ENCODE data around the gene CAMSAP2.

Gene CAMSAP2

DNA sequence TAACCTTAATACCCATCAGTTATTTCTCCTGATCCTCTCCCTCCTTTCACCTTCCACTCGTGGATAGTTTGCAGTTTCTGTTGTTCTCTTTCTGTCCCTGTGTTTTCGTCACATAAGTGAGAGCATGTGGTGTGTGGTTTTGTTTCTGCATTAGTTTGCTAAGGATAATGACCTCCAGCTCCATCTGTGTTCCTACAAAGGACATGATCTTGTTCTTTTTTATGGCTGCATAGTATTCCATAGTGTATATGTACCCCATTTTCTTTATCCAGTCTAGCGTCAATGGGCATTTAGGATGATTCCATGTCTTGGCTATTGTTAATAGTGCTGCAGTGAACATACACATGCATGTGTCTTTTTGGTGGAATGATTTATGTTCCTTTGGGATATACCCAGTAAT, 97.5 kb downstream of the CAMSAP2 start:
- Histone ChIP-seq H3K9me3 (no peaks in the 10 kb centered on the region), H3K4me3 (ENCODE audit: low read depth in 1 of 2, low read length in 1 of 2) (no peak overlapping the region), H3K27me3 (no peaks in the 10 kb centered on the region), H3K36me3 (no peaks in the 10 kb centered on the region), H3K27ac (no peak overlapping the region), H3K4me1 (ENCODE audit: control insufficient read depth in 1 of 2, insufficient read depth in 1 of 2, low read depth in 1 of 2, low read length in 1 of 2) (no peaks in the 10 kb centered on the region)
- TF ChIP-seq, protein P1, sequence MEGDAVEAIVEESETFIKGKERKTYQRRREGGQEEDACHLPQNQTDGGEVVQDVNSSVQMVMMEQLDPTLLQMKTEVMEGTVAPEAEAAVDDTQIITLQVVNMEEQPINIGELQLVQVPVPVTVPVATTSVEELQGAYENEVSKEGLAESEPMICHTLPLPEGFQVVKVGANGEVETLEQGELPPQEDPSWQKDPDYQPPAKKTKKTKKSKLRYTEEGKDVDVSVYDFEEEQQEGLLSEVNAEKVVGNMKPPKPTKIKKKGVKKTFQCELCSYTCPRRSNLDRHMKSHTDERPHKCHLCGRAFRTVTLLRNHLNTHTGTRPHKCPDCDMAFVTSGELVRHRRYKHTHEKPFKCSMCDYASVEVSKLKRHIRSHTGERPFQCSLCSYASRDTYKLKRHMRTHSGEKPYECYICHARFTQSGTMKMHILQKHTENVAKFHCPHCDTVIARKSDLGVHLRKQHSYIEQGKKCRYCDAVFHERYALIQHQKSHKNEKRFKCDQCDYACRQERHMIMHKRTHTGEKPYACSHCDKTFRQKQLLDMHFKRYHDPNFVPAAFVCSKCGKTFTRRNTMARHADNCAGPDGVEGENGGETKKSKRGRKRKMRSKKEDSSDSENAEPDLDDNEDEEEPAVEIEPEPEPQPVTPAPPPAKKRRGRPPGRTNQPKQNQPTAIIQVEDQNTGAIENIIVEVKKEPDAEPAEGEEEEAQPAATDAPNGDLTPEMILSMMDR (IDR thresholded peaks at IDR 0.05) = no peak

DNA sequence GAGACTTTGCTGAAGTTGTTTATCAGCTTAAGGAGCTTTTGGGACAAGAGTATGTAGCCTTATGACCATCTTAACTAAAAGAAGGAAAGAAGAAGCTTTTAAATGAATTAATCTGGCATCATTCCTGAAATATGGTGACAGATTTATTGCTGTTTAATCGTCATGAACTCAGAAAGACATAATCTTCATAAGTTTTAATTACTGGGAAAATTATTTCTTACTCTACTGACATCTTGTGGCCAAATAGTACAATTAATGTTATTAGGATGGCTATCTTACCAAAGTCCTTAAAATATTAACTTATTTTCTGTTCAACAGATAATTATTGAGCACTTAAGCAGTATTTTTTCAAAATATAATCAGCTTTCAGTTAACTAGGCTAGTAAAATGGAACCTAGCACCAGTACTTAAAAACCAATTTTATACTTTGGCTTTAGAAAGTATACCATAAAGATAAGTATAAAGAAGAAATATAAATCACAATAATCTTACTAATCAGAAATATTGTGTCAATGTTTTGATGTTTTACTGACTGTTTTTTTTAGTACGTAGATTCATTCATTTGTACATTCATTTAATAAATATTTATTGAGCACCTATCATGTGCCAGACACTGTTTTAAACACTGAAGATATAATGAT, 99.4 kb downstream of the CAMSAP2 start:
- no peaks in the 10 kb centered on the region for H3K4me1 ChIP-seq (ENCODE audit: control insufficient read depth in 1 of 2, insufficient read depth in 1 of 2, low read depth in 1 of 2, low read length in 1 of 2)
- no peak overlapping the region for H3K27ac ChIP-seq
- H3K9me3 ChIP-seq = no peaks in the 10 kb centered on the region
- no peak overlapping the region for H3K4me3 ChIP-seq (ENCODE audit: low read depth in 1 of 2, low read length in 1 of 2)
- H3K36me3 ChIP-seq = no peaks in the 10 kb centered on the region
- no peaks in the 10 kb centered on the region for H3K27me3 ChIP-seq
- TF ChIP-seq, protein P1 (IDR thresholded peaks at IDR 0.05) = no peak

- Histone ChIP-seq H3K36me3 (no peaks in the 10 kb centered on the region), H3K4me3 (ENCODE audit: low read depth in 1 of 2, low read length in 1 of 2) (no peak overlapping the region), H3K9me3 (no peaks in the 10 kb centered on the region), H3K27ac (no peak overlapping the region), H3K27me3 (no peaks in the 10 kb centered on the region), H3K4me1 (ENCODE audit: control insufficient read depth in 1 of 2, insufficient read depth in 1 of 2, low read depth in 1 of 2, low read length in 1 of 2) (no peaks in the 10 kb centered on the region)
- TF ChIP-seq, protein P1 (IDR thresholded peaks at IDR 0.05) = no peak
Observed at GRCh38 chr1:200838676-200839445, 100.2 kb downstream of the CAMSAP2 start.

- no peaks in the 10 kb centered on the region for H3K9me3 ChIP-seq
- H3K27me3 ChIP-seq = no peaks in the 10 kb centered on the region
- peak overlapping the region; percentile 41 for H3K27ac ChIP-seq
- H3K36me3 ChIP-seq = no peaks in the 10 kb centered on the region
- TF ChIP-seq, protein P1 (IDR thresholded peaks at IDR 0.05) = no peak
- peaks cover 15 to 20% of the 10 kb centered on the region in 2 experiments for H3K4me1 ChIP-seq (ENCODE audit: control insufficient read depth in 1 of 2, insufficient read depth in 1 of 2, low read depth in 1 of 2, low read length in 1 of 2)
- no peak overlapping the region for H3K4me3 ChIP-seq (ENCODE audit: low read depth in 1 of 2, low read length in 1 of 2)
Observed at GRCh38 chr1:200845360-200845759, 106.7 kb downstream of the CAMSAP2 start.

- Histone ChIP-seq H3K9me3 (no peaks in the 10 kb centered on the region), H3K36me3 (no peaks in the 10 kb centered on the region), H3K27ac (no peak overlapping the region), H3K4me3 (ENCODE audit: low read depth in 1 of 2, low read length in 1 of 2) (no peak overlapping the region), H3K27me3 (no peaks in the 10 kb centered on the region), H3K4me1 (ENCODE audit: control insufficient read depth in 1 of 2, insufficient read depth in 1 of 2, low read depth in 1 of 2, low read length in 1 of 2) (peaks cover 19 to 20% of the 10 kb centered on the region in 2 experiments)
- TF ChIP-seq, protein P1 (IDR thresholded peaks at IDR 0.05) = no peak
Observed at GRCh38 chr1:200846398-200846797, 107.7 kb downstream of the CAMSAP2 start.

Data from neutrophil (primary cell).